ENCODE data around the gene ONECUT3.

Gene ONECUT3

GRCh38 chr19:1744133-1744665, 9.1 kb upstream of the ONECUT3 start:
- H3K27ac ChIP-seq (replicated peaks): no peak overlapping the region
- no peak for DNase-seq (ENCODE audit: low read depth in 1 of 2, low spot score in 1 of 2)
- TF ChIP-seq REST (IDR thresholded peaks at IDR 0.05; ENCODE audit: insufficient replicate concordance, low read depth) (no peak), POLR2AphosphoS5 (IDR thresholded peaks at IDR 0.05; ENCODE audit: low read depth) (no peak), SPI1 (IDR thresholded peaks at IDR 0.05; ENCODE audit: borderline replicate concordance, low read depth) (no peak), GABPA (IDR thresholded peaks at IDR 0.05; ENCODE audit: low read depth) (no peak), CTCF (IDR thresholded peaks at IDR 0.05; ENCODE audit: insufficient read depth, low read length) (no peak)
- H3K27me3 ChIP-seq (ENCODE audit: insufficient read depth, poor library complexity, severe bottlenecking): peaks cover 37% of the 10 kb centered on the region
- no peak overlapping the region for H3K4me3 ChIP-seq (replicated peaks; ENCODE audit: insufficient read depth, low read length)

GRCh38 chr19:1744822-1745563, 8.3 kb upstream of the ONECUT3 start:
- Histone ChIP-seq H3K27ac (replicated peaks) (no peak overlapping the region), H3K4me3 (replicated peaks; ENCODE audit: insufficient read depth, low read length) (no peak overlapping the region), H3K27me3 (ENCODE audit: insufficient read depth, poor library complexity, severe bottlenecking) (peaks cover 44% of the 10 kb centered on the region)
- TF ChIP-seq POLR2AphosphoS5 (IDR thresholded peaks at IDR 0.05; ENCODE audit: low read depth) (no peak), SPI1 (IDR thresholded peaks at IDR 0.05; ENCODE audit: borderline replicate concordance, low read depth) (no peak), CTCF (IDR thresholded peaks at IDR 0.05; ENCODE audit: insufficient read depth, low read length) (no peak), GABPA (IDR thresholded peaks at IDR 0.05; ENCODE audit: low read depth) (no peak), REST (IDR thresholded peaks at IDR 0.05; ENCODE audit: insufficient replicate concordance, low read depth) (no peak)
- DNase-seq (ENCODE audit: low read depth in 1 of 2, low spot score in 1 of 2): no peak

- Histone ChIP-seq H3K27me3 (ENCODE audit: insufficient read depth, poor library complexity, severe bottlenecking) (peaks cover 50% of the 10 kb centered on the region), H3K27ac (replicated peaks) (no peak overlapping the region), H3K4me3 (replicated peaks; ENCODE audit: insufficient read depth, low read length) (no peak overlapping the region)
- DNase-seq (ENCODE audit: low read depth in 1 of 2, low spot score in 1 of 2): no peak
- TF ChIP-seq SPI1 (IDR thresholded peaks at IDR 0.05; ENCODE audit: borderline replicate concordance, low read depth) (no peak), REST (IDR thresholded peaks at IDR 0.05; ENCODE audit: insufficient replicate concordance, low read depth) (no peak), GABPA (IDR thresholded peaks at IDR 0.05; ENCODE audit: low read depth) (no peak), POLR2AphosphoS5 (IDR thresholded peaks at IDR 0.05; ENCODE audit: low read depth) (no peak), CTCF (IDR thresholded peaks at IDR 0.05; ENCODE audit: insufficient read depth, low read length) (no peak)
Measured at GRCh38 chr19:1745589-1746031, 7.7 kb upstream of the ONECUT3 start.
